Panc1 (cell line): ENCODE data around the gene TEX52.

ENCODE experiments used
- CTCF ChIP-seq: fragments of 450-650 bp; IDR thresholded peaks from 2 replicates; pipeline ENCODE4 v1.5.1; 2017; ENCODE audit warnings: mild to moderate bottlenecking
- POLR2AphosphoS5 ChIP-seq: IDR thresholded peaks from 2 replicates; pipeline ENCODE4 v1.6.1; 2012; ENCODE audit warnings: mild to moderate bottlenecking, low read depth, low read length, moderate library complexity
- REST ChIP-seq, 2 experiments: IDR thresholded peaks; 2 replicates each; pipeline ENCODE4 v1.6.1; 2011 to 2012; ENCODE audit warnings: low read depth in 2 of 2, control low read depth in 1 of 2, low read length in 1 of 2, mild to moderate bottlenecking in 1 of 2, moderate library complexity in 1 of 2; ENCODE audit not compliant: insufficient read depth in 1 of 2
- SIN3A ChIP-seq: IDR thresholded peaks from 2 replicates; pipeline ENCODE4 v1.6.1; 2012; ENCODE audit warnings: low read depth, mild to moderate bottlenecking, low read length, moderate library complexity, borderline replicate concordance; ENCODE audit not compliant: insufficient read depth
- TCF7L2 ChIP-seq: IDR thresholded peaks from 2 replicates; pipeline ENCODE4 v1.6.1; 2011; ENCODE audit warnings: mild to moderate bottlenecking, low read depth, low read length, inconsistent platforms

- TF ChIP-seq POLR2AphosphoS5 (no peak), CTCF (no peak), REST (IDR thresholded peaks at IDR 0.05; ENCODE audit: insufficient read depth in 1 of 2, low read depth in 2 of 2, low read length in 1 of 2) (no peak), SIN3A (no peak), TCF7L2 (no peak)
Observed at GRCh38 chr12:2860170-2860569, 3.3 kb upstream of the TEX52 start.
